Rectal smooth muscle tissue (tissue), 1 donor: ENCODE results near the gene PRMT7.

Source experiments
- H3K27ac ChIP-seq: one replicate; pipeline ENCODE4 v1.7.0; 2013; ENCODE audit warnings: low read depth, low read length, inconsistent platforms
- H3K27me3 ChIP-seq: one replicate; pipeline ENCODE4 v1.7.0; 2013; ENCODE audit warnings: low read length; ENCODE audit not compliant: control insufficient read depth, insufficient read depth
- H3K36me3 ChIP-seq: one replicate; pipeline ENCODE4 v1.7.0; 2013; ENCODE audit warnings: low read length; ENCODE audit not compliant: control insufficient read depth, insufficient read depth
- H3K4me1 ChIP-seq: one replicate; pipeline ENCODE4 v1.7.0; 2013; ENCODE audit warnings: low read length; ENCODE audit not compliant: control insufficient read depth, insufficient read depth
- H3K4me3 ChIP-seq: one replicate; pipeline ENCODE4 v1.7.0; 2013; ENCODE audit warnings: low read length
- H3K9ac ChIP-seq: one replicate; pipeline ENCODE4 v1.7.0; 2013; ENCODE audit warnings: low read length

PRMT7 gene

GRCh38 chr16:68366062-68366461, 55.2 kb downstream of the PRMT7 start:
- H3K4me3 ChIP-seq: no peak overlapping the region
- no peaks in the 10 kb centered on the region for H3K36me3 ChIP-seq
- H3K27ac ChIP-seq: no peak overlapping the region
- no peak overlapping the region for H3K9ac ChIP-seq
- no peaks in the 10 kb centered on the region for H3K27me3 ChIP-seq
- no peaks in the 10 kb centered on the region for H3K4me1 ChIP-seq

GRCh38 chr16:68367030-68367429, 56.2 kb downstream of the PRMT7 start:
- Histone ChIP-seq H3K27me3 (no peaks in the 10 kb centered on the region), H3K9ac (no peak overlapping the region), H3K36me3 (no peaks in the 10 kb centered on the region), H3K4me1 (no peaks in the 10 kb centered on the region), H3K4me3 (no peak overlapping the region), H3K27ac (no peak overlapping the region)

- no peak overlapping the region for H3K27ac ChIP-seq
- no peaks in the 10 kb centered on the region for H3K27me3 ChIP-seq
Observed at GRCh38 chr16:68367440-68367839, 56.6 kb downstream of the PRMT7 start.

DNA sequence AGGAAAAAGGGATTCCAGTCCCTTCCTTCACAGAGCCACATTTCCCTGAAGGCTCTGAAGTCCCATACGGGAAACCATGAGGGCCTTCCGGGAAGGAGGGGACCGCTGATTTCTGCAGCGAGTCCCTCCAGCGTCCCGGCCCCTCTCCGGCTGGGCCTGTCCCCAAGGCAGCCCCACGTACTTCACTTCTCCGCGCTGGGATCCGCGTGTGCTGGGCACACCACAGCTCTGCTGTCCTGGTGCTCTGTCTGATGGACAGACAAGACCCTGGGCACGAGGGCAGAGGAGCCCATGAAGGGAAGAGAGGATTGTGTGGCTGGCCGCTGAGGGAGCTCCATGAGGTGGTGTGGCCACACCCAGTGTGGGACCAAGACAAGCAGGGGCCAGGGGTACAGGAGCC, 57.1 kb downstream of the PRMT7 start:
- Histone ChIP-seq H3K4me3 (no peak overlapping the region), H3K27me3 (no peaks in the 10 kb centered on the region), H3K9ac (no peak overlapping the region), H3K4me1 (no peaks in the 10 kb centered on the region), H3K27ac (no peak overlapping the region), H3K36me3 (no peaks in the 10 kb centered on the region)

More at GRCh38 chr16:68367440-68367839, 56.6 kb downstream of the PRMT7 start:
- Histone ChIP-seq H3K9ac (no peak overlapping the region), H3K4me3 (no peak overlapping the region), H3K36me3 (no peaks in the 10 kb centered on the region), H3K4me1 (no peaks in the 10 kb centered on the region)

- Histone ChIP-seq H3K27ac (no peak overlapping the region), H3K36me3 (no peaks in the 10 kb centered on the region), H3K9ac (no peak overlapping the region), H3K27me3 (no peaks in the 10 kb centered on the region), H3K4me3 (no peak overlapping the region), H3K4me1 (no peaks in the 10 kb centered on the region)
Observed at GRCh38 chr16:68368301-68368888, 57.6 kb downstream of the PRMT7 start.

DNA sequence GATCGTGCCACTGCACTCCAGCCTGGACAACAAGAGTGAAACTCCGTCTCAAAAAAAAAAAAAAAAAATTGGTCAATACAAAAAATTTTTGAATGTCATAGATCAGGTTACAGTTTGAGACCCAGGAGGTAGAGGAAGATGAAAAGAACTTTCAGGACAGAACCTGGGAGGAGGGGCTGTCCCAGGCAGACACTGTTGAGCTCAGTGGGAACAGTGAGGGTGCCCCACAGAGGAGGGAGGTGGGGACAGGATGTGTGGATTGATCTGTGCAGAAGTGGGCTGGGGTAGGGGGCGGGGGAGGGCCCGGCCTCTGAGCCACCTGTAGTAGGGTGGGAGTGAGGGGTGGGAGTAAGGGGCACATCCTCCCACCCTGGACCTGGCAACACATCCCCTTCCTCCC, 58.3 kb downstream of the PRMT7 start:
- Histone ChIP-seq H3K4me1 (no peaks in the 10 kb centered on the region), H3K27me3 (no peaks in the 10 kb centered on the region), H3K4me3 (no peak overlapping the region), H3K36me3 (no peaks in the 10 kb centered on the region), H3K9ac (no peak overlapping the region), H3K27ac (no peak overlapping the region)

- H3K27ac ChIP-seq: no peak overlapping the region
- H3K4me3 ChIP-seq: no peak overlapping the region
- H3K36me3 ChIP-seq: no peaks in the 10 kb centered on the region
- no peak overlapping the region for H3K9ac ChIP-seq
- H3K27me3 ChIP-seq: no peaks in the 10 kb centered on the region
- no peaks in the 10 kb centered on the region for H3K4me1 ChIP-seq
Observed at GRCh38 chr16:68369697-68370580, 59.1 kb downstream of the PRMT7 start.

DNA sequence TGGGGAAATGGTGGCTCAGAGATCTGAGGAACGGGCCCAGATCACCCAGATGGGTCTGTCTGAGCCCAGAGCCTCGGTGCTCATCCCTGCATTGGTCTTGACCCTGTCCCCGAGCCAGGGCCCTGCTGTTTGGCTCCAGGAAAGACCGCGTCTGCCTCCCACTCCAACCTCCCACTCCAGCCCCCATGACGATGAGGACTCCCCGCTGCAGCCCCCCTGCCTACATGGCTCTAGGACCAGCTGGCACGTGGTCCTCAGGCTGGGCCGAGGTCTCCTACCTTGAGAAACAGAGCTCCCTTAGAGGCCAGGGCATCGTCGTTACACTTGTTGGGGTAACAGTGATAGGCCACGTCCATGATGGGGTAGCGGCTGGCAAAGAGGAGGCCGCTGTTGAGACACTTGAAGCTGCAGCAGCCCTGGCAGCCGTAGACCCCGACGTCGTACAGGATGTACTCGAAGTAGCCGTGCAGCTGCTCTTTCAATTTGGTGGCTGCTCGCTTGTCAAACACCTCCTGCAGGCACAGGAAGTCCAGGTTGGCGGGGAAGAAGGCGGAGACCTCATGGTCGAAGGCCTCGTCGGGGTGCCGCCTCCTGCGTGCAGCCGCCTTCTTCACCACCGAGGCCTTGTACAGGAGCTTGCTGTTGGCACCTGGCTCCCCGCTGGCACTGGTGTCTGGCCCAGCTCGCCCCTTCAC, 59.9 kb downstream of the PRMT7 start:
- no peaks in the 10 kb centered on the region for H3K4me1 ChIP-seq
- no peaks in the 10 kb centered on the region for H3K27me3 ChIP-seq
- no peaks in the 10 kb centered on the region for H3K36me3 ChIP-seq
- H3K4me3 ChIP-seq: no peak overlapping the region
- no peak overlapping the region for H3K9ac ChIP-seq
- no peak overlapping the region for H3K27ac ChIP-seq

DNA sequence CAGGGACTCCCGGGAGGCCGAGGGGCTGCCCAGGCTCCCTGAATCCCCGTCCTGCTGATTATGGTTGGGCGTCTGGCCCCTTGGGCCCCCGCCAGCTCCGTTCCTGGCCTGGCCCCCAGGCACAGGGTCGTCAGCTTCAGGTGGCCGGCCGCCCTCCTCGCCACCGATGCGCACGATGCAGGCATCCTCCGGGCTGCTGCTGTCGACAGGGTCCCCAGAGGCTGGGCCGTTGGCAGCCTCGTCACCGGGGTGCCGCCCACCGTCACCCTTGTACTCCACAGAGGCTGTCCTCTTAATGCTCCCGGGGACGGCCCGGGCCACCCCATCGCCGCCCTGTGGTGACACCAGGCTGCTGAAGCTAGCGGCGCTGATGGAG, 60.4 kb downstream of the PRMT7 start:
- no peaks in the 10 kb centered on the region for H3K36me3 ChIP-seq
- H3K4me3 ChIP-seq: no peak overlapping the region
- H3K27me3 ChIP-seq: no peaks in the 10 kb centered on the region
- no peak overlapping the region for H3K27ac ChIP-seq
- no peak overlapping the region for H3K9ac ChIP-seq
- no peaks in the 10 kb centered on the region for H3K4me1 ChIP-seq

DNA sequence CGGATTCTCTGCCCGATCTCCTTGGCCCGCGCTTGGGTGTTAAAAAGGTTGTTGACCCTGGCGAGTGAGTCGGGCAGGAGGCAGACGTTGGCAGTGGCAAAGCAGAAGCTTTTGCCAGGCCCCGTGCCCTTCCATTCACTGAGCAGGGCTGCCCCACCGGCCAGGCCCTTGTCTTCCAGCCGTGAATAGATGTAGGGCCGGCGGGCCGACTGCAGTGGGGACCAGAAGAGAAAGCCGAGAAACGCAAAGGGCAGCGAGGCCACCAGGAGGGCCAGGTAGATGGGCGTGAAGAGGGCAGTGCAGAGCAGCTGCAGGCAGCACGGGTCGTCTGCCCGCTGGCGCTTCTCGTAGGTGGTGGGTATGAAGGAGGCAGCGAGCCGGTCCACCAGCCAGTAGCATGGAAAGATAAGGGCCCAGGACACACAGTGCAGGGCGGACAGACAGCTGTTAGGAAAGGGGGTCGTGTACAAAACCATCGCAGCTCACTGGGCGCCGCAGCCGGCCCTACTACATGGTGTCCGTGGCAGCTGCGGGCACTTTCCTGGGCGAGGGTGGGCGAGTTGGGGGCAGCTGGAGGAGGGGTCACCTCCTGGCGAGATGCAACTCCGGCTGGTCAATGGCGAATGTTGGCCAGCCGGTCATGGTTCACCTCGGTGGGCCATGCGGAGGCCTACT, 61.0 kb downstream of the PRMT7 start:
- H3K4me1 ChIP-seq: no peaks in the 10 kb centered on the region
- H3K4me3 ChIP-seq: no peak overlapping the region
- no peaks in the 10 kb centered on the region for H3K27me3 ChIP-seq
- H3K36me3 ChIP-seq: no peaks in the 10 kb centered on the region
- no peak overlapping the region for H3K27ac ChIP-seq
- H3K9ac ChIP-seq: no peak overlapping the region

- Histone ChIP-seq H3K27ac (no peak overlapping the region), H3K9ac (no peak overlapping the region), H3K27me3 (no peaks in the 10 kb centered on the region), H3K36me3 (no peaks in the 10 kb centered on the region), H3K4me3 (no peak overlapping the region), H3K4me1 (no peaks in the 10 kb centered on the region)
Observed at GRCh38 chr16:68372381-68372720, 61.5 kb downstream of the PRMT7 start.

DNA sequence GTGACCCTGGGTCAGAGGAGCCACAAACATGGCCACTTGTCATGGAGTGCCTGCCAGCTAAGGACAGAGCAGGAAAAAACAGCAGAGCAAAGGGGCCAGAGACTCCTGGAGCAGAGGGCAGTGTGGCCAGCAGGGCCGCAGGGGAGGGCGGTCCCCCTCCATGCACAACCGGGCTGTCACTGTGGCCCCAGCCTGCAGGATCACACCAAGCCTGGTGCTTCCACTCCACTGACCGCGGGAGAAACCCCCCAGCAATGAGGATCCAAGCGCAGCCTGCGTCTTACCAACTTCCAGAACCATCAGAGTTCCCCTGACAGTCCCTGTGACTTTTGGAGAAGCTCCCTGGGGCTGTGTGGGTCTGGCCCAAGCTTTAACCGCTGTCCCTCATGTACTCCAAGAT, 62.0 kb downstream of the PRMT7 start:
- Histone ChIP-seq H3K27ac (no peak overlapping the region), H3K36me3 (no peaks in the 10 kb centered on the region), H3K4me3 (no peak overlapping the region), H3K9ac (no peak overlapping the region), H3K4me1 (no peaks in the 10 kb centered on the region), H3K27me3 (no peaks in the 10 kb centered on the region)
